Fibroblast of lung (primary cell): ENCODE data around the gene EMILIN3. TPM values are rescaled to one million over a fixed set of nuclear protein-coding genes. Genes with fewer than 3 reads are reported as not detected.

ENCODE experiments used
- DNase-seq, 2 donors: peaks; one replicate each; pipeline versions ENCODE4 v3.0.0 to v3.0.0-alpha.2; 2010; ENCODE audit warnings: low read depth in 2 of 2
- H2AFZ ChIP-seq: 2 replicates; pipeline ENCODE4 v1.5.1; 2012; ENCODE audit warnings: low read length, control low read depth, inconsistent platforms
- H3K27ac ChIP-seq: 2 replicates; pipeline ENCODE4 v1.5.1; 2011; ENCODE audit warnings: low read length, control low read depth; ENCODE audit not compliant: insufficient read depth
- H3K27me3 ChIP-seq: 2 replicates; pipeline ENCODE4 v1.5.1; 2011; ENCODE audit warnings: mild to moderate bottlenecking, low read length; ENCODE audit not compliant: control insufficient read depth, insufficient read depth
- H3K36me3 ChIP-seq: 2 replicates; pipeline ENCODE4 v1.5.1; 2011; ENCODE audit warnings: low read length; ENCODE audit not compliant: control insufficient read depth, insufficient read depth
- H3K4me1 ChIP-seq: 2 replicates; pipeline ENCODE4 v1.5.1; 2011; ENCODE audit warnings: low read length; ENCODE audit not compliant: control insufficient read depth, insufficient read depth; ENCODE audit errors: extremely low read depth
- H3K4me2 ChIP-seq: 2 replicates; pipeline ENCODE4 v1.5.1; 2011; ENCODE audit warnings: low read length, control low read depth; ENCODE audit not compliant: insufficient read depth; ENCODE audit errors: extremely low read depth
- H3K4me3 ChIP-seq, 4 experiments: fragments of 200-600 bp in 1 of 4; sonication (generic) in 1 of 4; replicated peaks in 1 of 4; 2 replicates each; pipeline ENCODE4 v1.5.1; 2011 to 2016; ENCODE audit warnings: low read length in 4 of 4, low read depth in 3 of 4, mild to moderate bottlenecking in 3 of 4, control low read depth in 2 of 4, inconsistent platforms in 1 of 4, mixed read lengths in 1 of 4; ENCODE audit not compliant: insufficient read depth in 1 of 4; ENCODE audit errors: control extremely low read depth in 1 of 4
- H3K79me2 ChIP-seq: 2 replicates; pipeline ENCODE4 v1.5.1; 2012; ENCODE audit warnings: mild to moderate bottlenecking, low read length, inconsistent platforms; ENCODE audit not compliant: control insufficient read depth, insufficient read depth
- H3K9ac ChIP-seq: 2 replicates; pipeline ENCODE4 v1.5.1; 2011; ENCODE audit warnings: mild to moderate bottlenecking, low read length, control low read depth; ENCODE audit not compliant: insufficient read depth
- H3K9me3 ChIP-seq: 2 replicates; pipeline ENCODE4 v1.5.1; 2012; ENCODE audit warnings: low read depth, low read length; ENCODE audit not compliant: control insufficient read depth, insufficient read depth
- H4K20me1 ChIP-seq: 2 replicates; pipeline ENCODE4 v1.5.1; 2011; ENCODE audit warnings: low read length; ENCODE audit not compliant: control insufficient read depth, insufficient read depth; ENCODE audit errors: extremely low read depth
- EZH2 ChIP-seq: IDR thresholded peaks from 2 replicates; pipeline ENCODE4 v1.5.1; 2012; ENCODE audit warnings: low read length, control low read depth, mild to moderate bottlenecking; ENCODE audit errors: missing control alignments
- polyA plus RNA-seq, 2 donors: library from polyadenylated mRNA; depleted of rRNA in 1 of 2; stranded (reverse) in 1 of 2; unstranded in 1 of 2; fragments of >200 nt; gene quantifications; 2 replicates each; pipeline ENCODE4 v1.2.1, GENCODE V29; 2011 to 2012; ENCODE audit warnings: missing spikeins in 1 of 2
- total RNA-seq: library from RNA; depleted of rRNA; stranded (reverse); fragments of >200 nt; gene quantifications from 2 replicates; pipeline ENCODE4 v1.2.1, GENCODE V29; 2014
- TF ChIP-seq, protein P1 (sequence below), 2 donors: IDR thresholded peaks in 1 of 2; conservative IDR thresholded peaks in 1 of 2; 1 replicate in 1 of 2; 2 replicates in 1 of 2; pipeline ENCODE4 v1.5.1; 2011 to 2012; ENCODE audit warnings: low read length in 2 of 2, control low read depth in 1 of 2, inconsistent platforms in 1 of 2, low read depth in 1 of 2, mild to moderate bottlenecking in 1 of 2

Gene EMILIN3
- total and polyA plus RNA-seq, 2 donors (not counting 1 experiment from before 2014, with no cell fraction given) = 0.05 to 0.17 TPM

DNA sequence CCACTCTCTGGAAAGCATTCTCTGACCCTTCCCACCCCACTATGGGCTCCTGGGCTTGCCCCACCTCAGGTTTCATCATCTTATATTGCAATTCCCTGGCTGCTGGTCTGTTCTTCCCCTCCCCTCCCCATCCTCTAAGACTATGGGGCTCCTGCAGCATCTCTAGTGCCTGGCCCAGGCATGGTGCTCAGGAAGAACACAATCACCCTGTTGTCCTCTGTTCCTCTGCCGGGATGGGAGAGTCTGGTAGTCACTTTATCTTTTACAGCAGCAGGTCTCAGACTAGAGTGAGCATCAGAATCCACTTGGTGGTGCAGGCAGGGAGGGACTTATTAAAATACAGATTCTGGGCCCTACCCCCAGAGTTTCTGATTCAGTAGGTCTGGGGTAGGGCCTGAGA is 31.0 kb downstream of the EMILIN3 start:
- Histone ChIP-seq H3K36me3 (no peaks in the 10 kb centered on the region), H3K27me3 (no peaks in the 10 kb centered on the region), H3K9ac (no peak overlapping the region), H4K20me1 (no peaks in the 10 kb centered on the region), H3K9me3 (no peaks in the 10 kb centered on the region), H3K4me3 (no peak overlapping the region), H3K4me1 (peaks cover 5% of the 10 kb centered on the region), H2AFZ (no peak overlapping the region), H3K79me2 (no peaks in the 10 kb centered on the region), H3K27ac (no peak overlapping the region), H3K4me2 (no peak overlapping the region)
- TF ChIP-seq, protein P1, sequence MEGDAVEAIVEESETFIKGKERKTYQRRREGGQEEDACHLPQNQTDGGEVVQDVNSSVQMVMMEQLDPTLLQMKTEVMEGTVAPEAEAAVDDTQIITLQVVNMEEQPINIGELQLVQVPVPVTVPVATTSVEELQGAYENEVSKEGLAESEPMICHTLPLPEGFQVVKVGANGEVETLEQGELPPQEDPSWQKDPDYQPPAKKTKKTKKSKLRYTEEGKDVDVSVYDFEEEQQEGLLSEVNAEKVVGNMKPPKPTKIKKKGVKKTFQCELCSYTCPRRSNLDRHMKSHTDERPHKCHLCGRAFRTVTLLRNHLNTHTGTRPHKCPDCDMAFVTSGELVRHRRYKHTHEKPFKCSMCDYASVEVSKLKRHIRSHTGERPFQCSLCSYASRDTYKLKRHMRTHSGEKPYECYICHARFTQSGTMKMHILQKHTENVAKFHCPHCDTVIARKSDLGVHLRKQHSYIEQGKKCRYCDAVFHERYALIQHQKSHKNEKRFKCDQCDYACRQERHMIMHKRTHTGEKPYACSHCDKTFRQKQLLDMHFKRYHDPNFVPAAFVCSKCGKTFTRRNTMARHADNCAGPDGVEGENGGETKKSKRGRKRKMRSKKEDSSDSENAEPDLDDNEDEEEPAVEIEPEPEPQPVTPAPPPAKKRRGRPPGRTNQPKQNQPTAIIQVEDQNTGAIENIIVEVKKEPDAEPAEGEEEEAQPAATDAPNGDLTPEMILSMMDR (conservative IDR thresholded peaks at IDR 0.05 in 1 of 2, IDR thresholded peaks at IDR 0.05 in 1 of 2; ENCODE audit: low read depth in 1 of 2, low read length in 2 of 2) = no peak
- no peak for TF ChIP-seq EZH2
- DNase-seq = no peak

DNA sequence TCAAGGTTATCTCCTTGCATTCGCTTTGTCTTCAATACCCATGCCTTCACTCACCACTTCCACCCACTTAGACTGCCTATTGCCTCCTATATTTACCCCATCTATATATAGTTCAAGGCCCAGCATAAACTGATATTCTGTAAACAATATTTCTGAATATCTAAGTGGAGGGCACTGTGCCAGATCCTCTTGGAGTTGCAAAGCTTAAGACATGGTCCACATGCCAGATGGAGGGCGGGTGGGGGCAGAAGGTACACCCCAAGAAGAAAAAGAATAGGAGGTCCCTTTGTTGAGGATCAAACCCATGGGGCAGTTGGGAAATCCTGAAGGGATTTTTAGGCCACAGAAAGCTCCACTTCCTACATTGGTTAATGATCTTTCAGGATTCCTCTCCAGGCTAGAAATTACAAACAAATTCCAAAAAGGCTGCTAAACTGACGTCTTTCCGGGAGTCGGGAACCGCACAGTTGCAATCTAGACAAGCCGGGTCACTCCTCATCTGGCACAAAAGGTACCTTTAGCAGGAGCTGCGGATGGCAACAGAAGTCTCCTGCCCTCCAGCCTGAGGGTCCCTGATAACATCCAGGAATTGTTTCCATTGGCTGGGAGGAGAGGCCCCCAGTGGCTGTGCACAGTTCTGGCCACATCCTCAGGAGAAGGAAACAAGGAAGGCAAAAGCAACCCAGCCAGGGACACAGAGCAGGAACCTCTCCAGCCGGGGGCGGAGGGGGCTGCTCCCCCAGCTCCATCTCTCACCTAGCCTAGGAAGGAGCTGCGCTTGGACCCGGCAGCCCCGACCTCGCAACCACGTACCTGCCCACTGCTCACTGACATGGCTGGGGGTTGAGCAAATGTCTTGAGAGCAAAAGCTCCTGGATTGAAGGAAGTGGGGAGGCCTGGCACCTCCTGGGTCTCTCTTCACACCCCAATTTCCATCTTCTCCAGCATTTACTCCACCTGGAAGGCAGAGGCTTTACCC is 31.9 kb downstream of the EMILIN3 start:
- Histone ChIP-seq H4K20me1 (no peaks in the 10 kb centered on the region), H3K4me3 (no peak overlapping the region), H3K27ac (peak overlapping the region; percentile 40), H3K36me3 (no peaks in the 10 kb centered on the region), H3K9ac (no peak overlapping the region), H3K9me3 (no peaks in the 10 kb centered on the region), H3K4me2 (no peak overlapping the region), H3K27me3 (no peaks in the 10 kb centered on the region), H2AFZ (peak overlapping the region; percentile 79), H3K79me2 (no peaks in the 10 kb centered on the region), H3K4me1 (peaks cover 10% of the 10 kb centered on the region)
- TF ChIP-seq EZH2 = no peak
- TF ChIP-seq, protein P1 (conservative IDR thresholded peaks at IDR 0.05 in 1 of 2, IDR thresholded peaks at IDR 0.05 in 1 of 2; ENCODE audit: low read depth in 1 of 2, low read length in 2 of 2) = no peak
- DNase-seq = peak in 1 of 2 donors; percentile 64

DNA sequence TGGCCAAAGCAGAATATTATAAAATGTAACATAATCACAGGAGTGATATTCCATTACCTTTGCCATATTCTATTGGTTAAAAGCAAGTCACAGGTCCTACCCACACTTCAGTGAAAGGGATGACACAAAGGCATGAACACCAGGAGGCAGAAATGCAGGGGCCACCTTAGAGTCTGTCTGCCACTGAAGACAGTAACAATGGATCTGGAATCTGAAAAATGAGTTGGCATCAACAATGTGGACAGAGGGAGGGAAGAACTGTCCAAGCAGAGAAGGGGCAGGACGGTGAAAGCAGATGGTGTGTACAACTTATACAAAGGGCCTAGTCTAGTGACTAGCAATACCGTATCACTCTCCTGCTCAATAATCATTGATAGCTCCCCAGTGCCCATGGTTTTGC is 32.6 kb downstream of the EMILIN3 start:
- Histone ChIP-seq H3K4me1 (peaks cover 14% of the 10 kb centered on the region), H4K20me1 (no peaks in the 10 kb centered on the region), H2AFZ (peak overlapping the region; percentile 79), H3K27me3 (no peaks in the 10 kb centered on the region), H3K9me3 (no peaks in the 10 kb centered on the region), H3K79me2 (no peaks in the 10 kb centered on the region), H3K4me3 (no peak overlapping the region), H3K36me3 (no peaks in the 10 kb centered on the region), H3K27ac (peak overlapping the region; percentile 40), H3K9ac (no peak overlapping the region), H3K4me2 (no peak overlapping the region)
- TF ChIP-seq, protein P1 (conservative IDR thresholded peaks at IDR 0.05 in 1 of 2, IDR thresholded peaks at IDR 0.05 in 1 of 2; ENCODE audit: low read depth in 1 of 2, low read length in 2 of 2) = no peak
- no peak for TF ChIP-seq EZH2
- no peak for DNase-seq
